ENCODE data around the gene COL4A5.

Gene COL4A5

GRCh38 chrX:108732630-108733321 lies 293.1 kb downstream of the COL4A5 start:
- DNase-seq (ENCODE audit: low read depth in 1 of 2, low spot score in 1 of 2) = no peak
- no peak overlapping the region for H3K4me3 ChIP-seq (replicated peaks; ENCODE audit: insufficient read depth, low read length)
- no peak for TF ChIP-seq REST (IDR thresholded peaks at IDR 0.05; ENCODE audit: insufficient replicate concordance, low read depth)
- no peak for TF ChIP-seq CTCF (IDR thresholded peaks at IDR 0.05; ENCODE audit: insufficient read depth, low read length)
- TF ChIP-seq GABPA (IDR thresholded peaks at IDR 0.05; ENCODE audit: low read depth) = no peak
- TF ChIP-seq SPI1 (IDR thresholded peaks at IDR 0.05; ENCODE audit: borderline replicate concordance, low read depth) = no peak
- TF ChIP-seq POLR2AphosphoS5 (IDR thresholded peaks at IDR 0.05; ENCODE audit: low read depth) = no peak
- H3K27ac ChIP-seq (replicated peaks) = no peak overlapping the region
- H3K27me3 ChIP-seq (ENCODE audit: insufficient read depth, poor library complexity, severe bottlenecking) = peaks cover 20% of the 10 kb centered on the region

GRCh38 chrX:108734426-108734825 lies 294.8 kb downstream of the COL4A5 start:
- no peak for DNase-seq (ENCODE audit: low read depth in 1 of 2, low spot score in 1 of 2)
- H3K4me3 ChIP-seq (replicated peaks; ENCODE audit: insufficient read depth, low read length) = no peak overlapping the region
- no peak overlapping the region for H3K27ac ChIP-seq (replicated peaks)
- TF ChIP-seq REST (IDR thresholded peaks at IDR 0.05; ENCODE audit: insufficient replicate concordance, low read depth) = no peak
- TF ChIP-seq GABPA (IDR thresholded peaks at IDR 0.05; ENCODE audit: low read depth) = no peak
- TF ChIP-seq SPI1 (IDR thresholded peaks at IDR 0.05; ENCODE audit: borderline replicate concordance, low read depth) = no peak
- TF ChIP-seq POLR2AphosphoS5 (IDR thresholded peaks at IDR 0.05; ENCODE audit: low read depth) = no peak
- TF ChIP-seq CTCF (IDR thresholded peaks at IDR 0.05; ENCODE audit: insufficient read depth, low read length) = no peak
- H3K27me3 ChIP-seq (ENCODE audit: insufficient read depth, poor library complexity, severe bottlenecking) = peaks cover 20% of the 10 kb centered on the region

GRCh38 chrX:108735091-108735678 lies 295.5 kb downstream of the COL4A5 start:
- TF ChIP-seq GABPA (IDR thresholded peaks at IDR 0.05; ENCODE audit: low read depth) (no peak), POLR2AphosphoS5 (IDR thresholded peaks at IDR 0.05; ENCODE audit: low read depth) (no peak), REST (IDR thresholded peaks at IDR 0.05; ENCODE audit: insufficient replicate concordance, low read depth) (no peak), SPI1 (IDR thresholded peaks at IDR 0.05; ENCODE audit: borderline replicate concordance, low read depth) (no peak), CTCF (IDR thresholded peaks at IDR 0.05; ENCODE audit: insufficient read depth, low read length) (no peak)
- H3K27me3 ChIP-seq (ENCODE audit: insufficient read depth, poor library complexity, severe bottlenecking) = peaks cover 20% of the 10 kb centered on the region
- no peak overlapping the region for H3K27ac ChIP-seq (replicated peaks)
- no peak overlapping the region for H3K4me3 ChIP-seq (replicated peaks; ENCODE audit: insufficient read depth, low read length)
- no peak for DNase-seq (ENCODE audit: low read depth in 1 of 2, low spot score in 1 of 2)
